ENCODE results near the gene ADM2. TPM values are rescaled to one million over a fixed set of nuclear protein-coding genes. Genes with fewer than 3 reads are reported as not detected.
"Not testable (repeated sequence)": the region's sequence is repeated elsewhere in the genome, so short reads cannot be mapped to it uniquely, and the experiment has no call there.

Gene ADM2, protein sequence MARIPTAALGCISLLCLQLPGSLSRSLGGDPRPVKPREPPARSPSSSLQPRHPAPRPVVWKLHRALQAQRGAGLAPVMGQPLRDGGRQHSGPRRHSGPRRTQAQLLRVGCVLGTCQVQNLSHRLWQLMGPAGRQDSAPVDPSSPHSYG
- total RNA-seq, result 0.42 TPM
- long read RNA-seq, result 0 reads

DNA sequence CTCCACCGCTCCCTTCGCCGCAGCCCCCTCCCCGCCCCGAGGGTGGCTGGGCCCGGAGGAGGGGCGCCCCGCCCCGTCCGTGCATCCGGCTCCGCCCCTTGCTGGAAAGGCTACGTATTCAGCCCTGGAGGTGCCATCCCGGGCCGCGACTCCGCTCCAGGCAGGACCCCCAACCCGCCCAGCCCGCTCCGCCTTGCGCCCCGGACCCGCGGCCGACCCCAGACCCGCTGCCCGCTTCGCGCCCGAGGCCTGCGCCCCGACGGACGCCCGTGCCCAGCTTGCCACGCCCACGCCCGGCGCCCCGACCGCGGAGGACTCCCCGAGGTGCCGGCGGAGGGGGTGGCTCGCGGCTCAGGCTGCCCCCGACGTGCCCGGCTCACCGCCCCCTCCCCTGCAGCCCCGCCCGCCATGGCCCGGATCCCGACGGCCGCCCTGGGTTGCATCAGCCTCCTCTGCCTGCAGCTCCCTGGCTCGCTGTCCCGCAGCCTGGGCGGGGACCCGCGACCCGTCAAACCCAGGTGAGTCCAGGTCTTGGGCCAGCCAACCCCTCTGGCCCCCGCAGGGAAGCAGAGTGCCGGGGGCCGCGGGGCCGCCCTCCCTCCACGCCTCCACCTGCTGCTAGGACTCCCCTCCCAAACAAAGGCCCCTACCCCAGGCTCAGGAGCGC is at the start of gene ADM2:
TSS of gene ADM2 (plus strand) at position 104 of the 667 bp plus-strand sequence. CDS start at position 409, 305 bp downstream.
- DNase-seq (ENCODE audit: low spot score), result no peak

DNA sequence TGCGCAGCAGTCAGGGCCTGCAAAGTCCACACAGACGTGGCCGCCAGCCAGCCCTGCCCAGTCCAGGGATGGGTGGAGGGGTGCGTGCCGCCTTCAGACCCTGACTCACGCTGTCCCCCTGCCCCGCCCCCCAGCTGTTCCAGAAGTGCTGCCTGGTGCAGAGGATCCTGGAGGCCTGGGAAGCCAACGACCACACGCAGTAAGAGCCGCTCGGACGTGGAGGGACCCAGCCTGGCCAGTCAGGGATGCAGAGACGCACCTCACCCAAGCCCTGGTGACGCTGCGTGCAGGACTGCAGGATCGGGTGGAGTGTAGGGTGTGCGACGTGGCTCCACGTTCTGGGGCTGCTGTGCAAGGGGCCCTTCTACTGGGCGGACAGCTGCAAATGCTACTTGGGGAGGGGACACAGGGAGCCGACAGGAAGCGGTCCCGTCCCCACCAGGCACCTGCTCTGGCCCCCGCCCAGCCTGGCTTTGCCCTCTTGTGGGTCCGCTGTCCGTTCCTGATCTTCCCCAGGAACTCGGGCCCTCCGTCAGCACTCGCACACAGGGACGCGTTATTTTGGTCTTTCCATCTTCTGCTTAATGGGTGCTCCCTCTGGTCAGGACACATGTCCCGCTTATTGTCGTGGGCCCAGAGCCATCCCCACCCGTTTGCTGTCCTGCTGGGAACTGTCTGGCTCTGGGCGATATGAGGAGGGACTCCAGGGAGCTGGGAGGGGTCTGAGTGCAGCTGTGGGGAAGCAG is 49.0 kb upstream of the ADM2 start:
- no peak for DNase-seq (ENCODE audit: low spot score)

DNA sequence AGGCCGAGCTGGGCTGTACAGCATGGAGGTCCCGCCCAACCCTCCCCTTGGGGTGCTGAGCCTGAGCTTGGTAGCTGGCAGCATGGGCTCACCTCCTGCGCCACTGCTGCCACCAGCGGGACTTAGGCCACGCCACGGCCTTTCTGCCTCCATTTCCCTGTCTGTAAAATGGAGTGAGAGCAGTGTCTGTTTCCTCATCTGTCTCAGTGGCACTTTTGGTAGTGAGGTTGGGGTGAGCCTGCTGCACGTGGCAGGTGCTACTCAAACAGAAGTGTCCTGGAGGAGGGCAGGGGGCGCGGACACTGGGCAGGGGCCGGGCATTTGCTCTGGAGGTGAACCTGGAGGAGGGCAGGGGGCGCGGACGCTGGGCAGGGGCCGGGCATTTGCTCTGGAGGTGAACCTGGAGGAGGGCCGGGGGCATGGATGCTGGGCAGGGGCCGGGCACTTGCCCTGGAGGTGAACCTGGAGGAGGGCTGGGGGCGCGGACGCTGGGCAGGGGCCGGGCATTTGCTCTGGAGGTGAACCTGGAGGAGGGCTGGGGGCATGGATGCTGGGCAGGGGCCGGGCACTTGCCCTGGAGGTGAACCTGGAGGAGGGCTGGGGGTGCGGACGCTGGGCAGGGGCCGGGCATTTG is 48.3 kb upstream of the ADM2 start:
- DNase-seq (ENCODE audit: low spot score), result not testable (repeated sequence)

DNA sequence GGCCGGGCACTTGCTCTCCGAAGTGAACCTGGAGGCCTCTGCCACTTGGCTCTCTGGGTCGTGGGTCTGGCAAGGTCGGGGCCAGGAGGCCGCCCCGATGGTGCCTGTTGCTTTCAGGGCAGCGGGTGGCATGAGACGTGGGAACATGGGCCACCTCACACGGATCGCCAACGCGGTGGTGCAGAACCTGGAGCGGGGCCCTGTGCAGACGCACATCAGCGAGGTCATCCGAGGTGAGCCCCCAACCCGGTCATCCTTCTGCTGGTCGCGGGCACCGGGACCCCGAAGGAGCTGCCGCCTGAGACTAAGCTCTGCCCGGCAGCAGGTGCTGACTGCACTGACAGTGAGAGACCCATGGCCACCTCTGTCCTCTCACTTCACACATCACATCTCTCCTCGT is 46.5 kb upstream of the ADM2 start:
- DNase-seq (ENCODE audit: low spot score), result no peak

DNA sequence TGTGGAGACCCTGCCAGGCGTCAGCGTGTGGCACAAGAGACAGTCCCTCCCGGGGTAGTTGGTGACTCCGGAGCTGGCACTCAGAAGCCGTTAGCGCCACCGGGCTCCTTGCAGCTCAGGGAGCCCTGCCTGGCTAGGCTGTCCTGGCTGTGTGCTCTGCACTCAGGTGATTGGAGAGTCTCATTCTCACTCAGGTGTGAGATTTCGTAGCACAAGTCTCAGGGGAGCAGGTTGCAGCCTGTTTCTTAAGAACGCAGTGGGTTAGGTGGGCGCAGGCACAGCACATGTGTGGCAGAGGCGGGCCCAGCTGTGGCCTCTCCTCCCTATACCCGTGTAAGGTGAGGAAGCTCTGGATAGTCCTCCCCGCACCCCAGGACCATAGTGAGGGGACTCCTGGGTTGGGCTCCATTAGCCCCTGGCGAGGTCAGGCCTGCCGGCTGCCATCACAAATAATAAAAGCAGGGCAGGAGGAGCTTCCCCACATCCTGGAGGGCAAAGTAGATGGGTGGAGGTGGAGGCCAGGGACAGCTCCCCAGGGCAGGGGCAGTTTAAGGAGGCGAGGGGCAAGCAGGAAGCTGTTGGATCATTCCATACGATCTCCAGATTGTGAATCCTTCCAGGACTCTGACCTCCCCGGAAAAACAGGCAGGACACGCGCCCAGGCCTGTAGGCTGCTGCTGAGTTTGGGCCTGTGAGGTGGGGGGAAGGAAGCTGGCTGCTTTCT is 45.9 kb upstream of the ADM2 start:
- no peak for DNase-seq (ENCODE audit: low spot score)

DNA sequence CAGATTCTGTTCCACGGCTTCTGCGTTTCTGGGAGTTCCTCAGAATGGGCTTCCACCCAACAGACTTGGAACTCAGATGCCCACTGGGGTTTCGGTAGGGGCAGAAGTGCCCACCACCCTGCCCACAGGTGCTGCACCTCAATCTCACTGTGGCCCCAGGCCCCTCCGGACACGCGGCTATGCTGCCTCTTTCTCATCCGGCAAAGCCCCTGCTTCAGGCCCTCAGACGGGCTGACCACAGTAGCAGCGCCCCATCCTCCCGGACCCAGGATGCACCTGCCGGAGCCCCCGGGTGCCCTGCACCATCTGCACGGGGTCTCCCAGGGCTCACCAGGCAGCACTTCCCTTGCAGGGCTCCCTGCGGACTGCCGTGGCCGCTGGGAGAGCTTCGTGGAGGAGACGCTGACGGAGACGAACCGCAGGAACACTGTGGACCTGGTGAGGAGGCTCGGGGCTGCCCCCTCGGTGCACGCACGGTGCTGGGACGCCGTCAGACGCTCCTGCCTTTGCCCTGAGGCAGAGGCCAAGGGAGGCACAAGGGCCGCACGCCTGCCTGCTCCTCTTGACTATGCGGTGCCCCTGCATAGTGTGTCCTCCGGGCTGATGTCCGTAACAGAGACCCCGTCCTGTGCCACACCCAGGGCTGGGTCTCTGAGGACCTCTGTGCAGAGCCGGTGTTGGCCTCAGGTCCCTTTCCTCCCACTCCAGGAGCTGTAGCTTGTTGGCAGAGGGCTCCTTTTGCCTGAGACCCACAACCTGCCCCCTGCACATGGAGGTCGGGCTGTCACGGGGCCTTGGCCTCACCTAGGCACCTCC is 45.1 kb upstream of the ADM2 start:
- no peak for DNase-seq (ENCODE audit: low spot score)

DNA sequence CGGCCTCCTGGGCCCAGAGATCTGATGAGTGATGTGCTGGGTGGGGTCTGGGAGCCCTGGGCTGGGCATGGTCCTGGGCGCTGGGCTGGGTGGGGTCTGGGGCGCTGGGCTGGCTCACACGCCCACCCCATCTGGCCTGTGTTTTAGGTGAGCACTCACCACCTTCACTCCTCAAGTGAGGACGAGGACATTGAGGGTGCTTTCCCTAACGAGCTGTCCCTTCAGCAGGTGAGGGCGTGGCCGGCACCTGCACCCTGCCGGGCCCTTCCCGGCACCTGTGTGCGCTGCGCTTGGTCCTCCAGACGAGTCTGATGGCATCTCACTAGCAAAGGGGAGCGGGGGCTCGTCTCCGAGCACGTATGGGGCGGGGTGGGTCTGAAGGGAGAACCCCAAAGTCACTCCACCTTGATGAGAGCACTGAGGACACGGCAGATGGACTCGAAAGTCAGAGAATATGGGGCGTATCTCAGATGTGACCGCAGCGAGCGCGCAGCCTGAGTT is 44.5 kb upstream of the ADM2 start:
- no peak for DNase-seq (ENCODE audit: low spot score)

DNA sequence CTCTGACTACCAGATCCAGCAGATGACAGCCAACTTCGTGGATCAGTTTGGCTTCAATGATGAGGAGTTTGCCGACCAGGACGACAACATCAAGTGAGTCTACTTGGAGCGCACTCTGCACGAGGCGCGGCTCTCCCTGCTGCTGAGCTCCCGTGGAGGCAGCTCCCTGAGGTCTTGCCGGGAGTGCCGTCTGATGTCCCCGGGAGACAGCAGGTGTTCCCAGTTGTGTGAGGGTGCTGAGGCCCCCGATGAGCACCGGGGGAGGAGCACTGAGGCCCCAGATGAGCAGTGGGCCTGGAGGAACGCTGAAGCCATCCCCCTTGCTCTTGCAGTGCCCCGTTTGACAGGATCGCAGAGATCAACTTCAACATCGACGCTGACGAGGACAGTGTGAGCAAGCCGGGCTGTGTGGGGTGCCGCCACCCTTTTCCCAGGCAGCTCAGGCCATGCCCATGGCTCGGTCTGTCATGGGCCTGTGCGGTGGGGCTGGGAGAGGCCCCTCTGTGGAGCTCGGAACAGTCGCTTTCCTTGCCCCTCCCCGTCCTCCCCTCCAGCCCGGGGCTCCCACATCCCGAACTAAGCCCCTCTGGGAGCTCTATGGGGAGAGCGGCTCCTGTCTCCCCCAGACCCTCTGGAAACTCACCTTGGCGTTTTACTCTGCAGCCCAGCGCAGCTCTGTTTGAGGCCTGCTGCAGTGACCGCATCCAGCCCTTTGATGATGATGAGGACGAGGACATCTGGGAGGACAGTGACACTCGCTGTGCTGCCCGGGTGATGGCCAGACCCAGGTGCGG is 43.6 kb upstream of the ADM2 start:
- no peak for DNase-seq (ENCODE audit: low spot score)

DNA sequence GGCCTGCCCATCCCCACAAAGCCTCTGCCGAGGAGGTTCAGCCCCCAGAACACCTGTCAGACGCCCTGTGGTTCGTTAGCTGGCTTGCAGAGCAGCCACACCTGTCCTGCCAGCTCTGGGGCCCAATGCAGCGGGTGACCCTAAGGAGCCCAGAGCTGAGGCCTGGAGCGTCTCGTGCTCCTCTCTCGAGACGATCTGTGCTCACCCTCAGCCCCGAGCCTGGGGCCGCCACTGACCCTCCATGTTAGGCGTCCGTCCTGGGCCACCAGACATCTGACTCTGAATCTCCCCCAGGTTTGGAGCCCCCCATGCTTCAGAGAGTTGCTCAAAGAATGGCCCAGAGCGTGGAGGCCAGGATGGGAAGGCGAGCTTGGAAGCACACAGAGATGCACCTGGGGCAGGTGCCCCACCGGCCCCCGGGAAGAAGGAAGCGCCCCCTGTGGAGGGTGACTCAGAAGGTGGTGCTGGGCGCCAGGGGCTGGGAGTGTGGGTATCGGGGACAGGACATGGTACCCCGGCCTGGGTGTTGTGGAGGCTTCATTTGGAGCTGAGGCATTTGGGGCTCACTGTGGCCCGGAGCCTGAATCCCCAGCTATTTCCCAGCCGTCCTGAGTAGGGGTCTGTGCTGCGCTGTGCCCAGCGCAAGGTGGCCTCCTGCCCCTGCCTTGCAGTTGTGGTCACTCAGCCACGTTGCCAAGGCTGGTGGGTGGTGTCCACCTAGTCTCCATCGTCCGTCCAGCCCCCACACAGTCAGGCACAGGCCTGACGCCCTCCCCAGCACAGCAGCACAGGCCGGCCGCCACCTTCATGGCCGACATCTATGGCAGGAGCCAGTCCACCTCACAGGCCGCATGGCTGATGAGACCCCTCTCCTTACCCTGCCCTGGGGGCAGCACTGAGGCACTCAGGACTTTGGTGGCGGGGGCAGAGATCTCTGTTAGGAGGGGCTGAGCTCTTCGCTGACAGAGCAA is 42.8 kb upstream of the ADM2 start:
- no peak for DNase-seq (ENCODE audit: low spot score)

DNA sequence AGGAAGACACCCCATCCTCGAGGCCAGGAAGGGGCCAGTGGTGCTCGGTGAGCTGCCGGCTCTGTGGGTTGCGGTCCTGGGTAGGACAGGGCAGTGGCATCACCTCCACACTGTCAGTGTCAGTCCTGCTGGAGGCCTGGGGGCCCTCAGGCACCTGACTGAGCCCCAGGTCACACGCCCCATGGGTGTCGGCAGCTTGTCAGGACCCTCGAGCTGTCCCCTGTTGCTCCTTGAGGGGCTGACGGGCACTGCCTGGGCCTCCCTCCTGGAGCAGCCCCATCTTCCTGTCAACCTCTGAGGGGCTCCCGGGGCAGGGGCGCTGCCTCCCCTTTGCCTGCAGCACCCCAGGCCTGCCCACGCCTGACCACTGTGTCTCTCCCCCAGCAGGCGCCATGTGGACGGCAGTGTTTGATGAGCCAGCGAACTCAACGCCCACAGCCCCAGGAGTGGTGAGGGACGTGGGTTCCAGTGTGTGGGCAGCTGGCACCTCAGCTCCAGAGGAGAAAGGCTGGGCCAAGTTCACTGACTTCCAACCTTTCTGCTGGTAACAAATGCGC is 42.0 kb upstream of the ADM2 start:
- DNase-seq (ENCODE audit: low spot score), result no peak

DNA sequence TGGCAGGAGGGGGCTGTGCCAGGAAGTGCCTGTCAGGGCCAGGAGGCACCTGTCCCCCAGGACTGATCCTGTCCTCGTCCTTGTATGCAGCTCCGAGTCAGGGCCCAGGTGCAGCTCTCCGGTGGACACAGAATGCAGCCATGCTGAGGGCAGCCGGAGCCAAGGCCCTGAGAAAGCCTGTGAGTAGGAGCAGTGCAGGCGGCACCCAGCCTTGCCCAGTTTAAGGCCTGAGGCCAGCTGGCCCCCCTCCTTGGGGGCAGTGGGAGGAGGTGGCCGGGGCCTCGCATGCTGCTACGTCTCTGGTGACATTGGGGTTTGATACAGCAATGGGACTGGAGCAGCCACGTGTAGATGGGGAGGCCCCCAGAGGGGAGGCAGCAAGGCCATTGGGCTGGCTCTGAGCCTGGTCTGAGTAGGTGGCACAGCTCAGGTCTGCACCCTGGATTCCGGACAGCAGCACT is 41.4 kb upstream of the ADM2 start:
- DNase-seq (ENCODE audit: low spot score), result no peak

DNA sequence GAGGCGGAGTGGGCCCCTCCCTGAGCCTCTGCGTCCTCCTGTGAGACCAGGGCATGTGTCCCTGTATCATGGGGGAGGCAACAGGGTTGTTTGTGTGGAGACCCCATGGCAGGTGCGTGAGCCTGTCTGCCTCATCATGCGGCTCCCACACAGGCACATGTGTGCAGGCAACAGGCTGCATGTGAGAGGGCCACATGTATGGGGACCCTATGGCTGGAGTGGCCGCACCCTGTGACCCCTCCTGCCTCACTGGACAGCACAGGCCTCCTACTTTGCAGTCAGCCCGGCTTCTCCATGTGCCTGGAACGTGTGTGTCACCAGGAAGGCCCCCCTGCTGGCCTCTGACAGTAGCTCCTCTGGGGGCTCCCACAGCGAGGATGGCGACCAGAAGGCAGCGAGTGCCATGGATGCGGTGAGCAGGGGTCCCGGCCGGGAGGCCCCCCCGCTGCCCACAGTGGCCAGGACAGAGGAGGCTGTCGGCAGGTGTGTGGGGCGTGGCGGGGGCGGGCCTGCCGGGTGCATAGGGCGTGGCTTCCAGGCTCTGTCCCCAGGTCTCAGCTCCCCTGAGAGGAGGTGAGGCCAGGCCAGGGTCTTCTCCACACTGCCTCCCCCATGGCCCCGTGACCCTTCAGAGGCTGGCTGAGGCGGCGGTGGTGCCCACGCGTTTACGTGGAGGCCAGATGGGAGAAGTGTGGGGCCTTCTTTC is 40.6 kb upstream of the ADM2 start:
- no peak for DNase-seq (ENCODE audit: low spot score)

DNA sequence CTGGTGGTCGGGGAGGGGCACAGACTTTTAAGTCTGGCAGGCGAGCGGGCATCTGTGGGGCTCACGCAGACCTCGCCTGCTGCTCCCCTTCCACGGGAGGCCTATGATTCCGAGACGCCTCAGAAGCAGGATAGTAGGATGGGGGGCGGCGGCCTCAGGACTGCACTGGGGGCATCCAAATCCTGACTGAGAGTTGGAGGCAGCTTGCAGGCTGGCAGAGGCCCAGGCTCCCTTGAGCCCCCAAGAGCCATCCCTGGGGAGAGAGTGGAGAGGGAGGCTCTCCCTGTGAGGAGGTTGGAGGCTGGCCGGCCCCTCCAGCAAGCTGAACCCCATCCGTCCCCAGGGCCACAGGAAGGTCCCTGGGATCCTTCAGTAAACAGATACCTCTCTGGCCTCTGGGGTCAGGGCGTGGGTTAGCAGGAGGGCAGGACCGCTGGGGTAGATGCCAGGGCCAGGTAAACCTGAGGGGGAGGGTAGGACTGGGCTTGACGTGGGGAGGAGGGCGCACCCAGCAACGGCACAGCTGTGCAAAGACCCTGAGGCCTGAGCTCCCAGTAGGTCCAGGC is 39.8 kb upstream of the ADM2 start:
- DNase-seq (ENCODE audit: low spot score), result no peak

DNA sequence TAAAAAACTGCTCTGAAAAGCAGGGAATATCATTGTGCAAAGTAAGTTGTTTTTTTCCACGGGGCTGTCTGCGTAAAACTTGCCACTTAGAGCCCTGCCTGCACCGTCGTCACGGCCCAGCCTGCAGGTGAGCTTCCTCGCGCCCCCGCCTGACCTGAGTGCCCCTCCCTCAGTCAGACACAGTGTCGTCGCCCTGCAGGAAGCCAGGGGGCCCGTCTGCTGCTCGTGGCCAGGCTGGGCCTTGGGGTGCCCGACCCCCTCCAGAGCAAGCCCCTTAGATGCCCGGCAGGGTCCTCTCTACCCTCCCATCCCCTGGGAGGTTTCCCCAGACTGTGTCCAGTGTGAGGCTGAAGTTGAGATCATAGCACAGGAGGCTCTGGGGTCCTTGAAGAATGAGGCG is 38.1 kb upstream of the ADM2 start:
- DNase-seq (ENCODE audit: low spot score), result no peak

DNA sequence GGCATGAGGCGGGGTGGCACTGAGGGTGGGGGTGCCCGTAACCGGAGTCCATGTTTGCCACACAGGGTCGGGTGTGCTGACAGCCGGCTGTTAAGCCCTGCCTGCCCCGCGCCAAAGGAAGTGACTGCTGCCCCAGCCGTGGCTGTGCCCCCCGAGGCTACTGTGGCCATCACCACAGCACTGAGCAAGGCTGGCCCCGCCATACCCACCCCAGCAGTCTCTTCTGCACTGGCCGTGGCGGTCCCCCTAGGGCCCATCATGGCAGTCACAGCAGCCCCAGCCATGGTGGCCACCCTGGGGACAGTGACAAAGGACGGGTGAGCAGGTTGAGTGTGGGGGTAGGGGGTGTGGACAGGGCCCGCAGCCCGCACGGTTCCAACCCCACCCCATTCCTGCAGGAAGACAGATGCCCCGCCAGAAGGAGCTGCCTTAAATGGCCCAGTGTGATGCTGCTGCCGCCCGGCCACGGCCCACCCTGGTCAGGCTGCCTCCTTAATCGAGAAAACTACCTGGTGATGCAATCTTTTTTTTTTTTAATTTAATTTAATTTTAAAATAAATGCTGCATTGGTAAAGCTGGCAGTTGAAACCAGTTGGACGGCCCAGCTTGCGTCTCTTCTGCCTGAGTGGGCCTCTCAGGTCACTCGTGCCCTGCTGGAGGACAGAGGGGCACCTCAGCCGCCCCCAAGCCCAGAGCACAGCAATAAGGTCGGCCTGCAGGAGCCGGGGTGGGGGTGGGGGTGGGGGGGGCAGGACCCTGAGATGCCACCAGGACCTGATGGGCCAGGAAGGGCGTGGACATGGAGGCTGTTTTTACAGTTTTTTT is 37.3 kb upstream of the ADM2 start:
- DNase-seq (ENCODE audit: low spot score), result no peak

DNA sequence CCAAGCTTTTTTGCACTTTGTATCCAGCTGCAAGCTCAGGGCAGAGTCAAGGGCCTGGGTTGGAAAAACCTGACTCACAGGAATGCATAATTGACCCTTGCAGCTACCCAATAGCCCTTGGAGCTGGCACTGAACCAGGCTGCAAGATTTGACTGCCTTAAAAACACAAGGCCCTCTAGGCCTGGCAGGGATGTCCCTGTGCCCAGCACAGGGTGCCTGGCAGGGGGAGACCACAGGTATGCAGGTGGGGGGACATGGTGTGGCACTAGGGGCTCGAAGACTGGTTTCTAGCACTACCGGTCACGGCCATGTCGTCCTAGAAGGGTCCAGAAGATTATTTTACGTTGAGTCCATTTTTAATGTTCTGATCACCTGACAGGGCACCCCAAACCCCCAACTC is 36.7 kb upstream of the ADM2 start:
- DNase-seq (ENCODE audit: low spot score), result no peak

Measured in mesenteric fat pad (tissue), 1 donor.